HepG2 (cell line): ENCODE measurements around the gene RPS10. TPM values are rescaled to one million over a fixed set of nuclear protein-coding genes. Genes with fewer than 3 reads are reported as not detected.

ENCODE experiments used
- DNMT1 ChIP-seq: sonication (generic); formaldehyde crosslinking; IDR thresholded peaks from 2 replicates; pipeline ENCODE4 v1.5.1; 2020; ENCODE audit warnings: mild to moderate bottlenecking, missing genetic modification reagents
- HNRNPH1 ChIP-seq: fragments of 200-400 bp; formaldehyde crosslinking; optimal IDR thresholded peaks from 2 replicates; pipeline ENCODE3; 2017; ENCODE audit warnings: mild to moderate bottlenecking, low read depth, low read length
- KAT7 ChIP-seq: IDR thresholded peaks from 2 replicates; pipeline ENCODE4 v1.6.1; 2018; ENCODE audit warnings: borderline replicate concordance, missing compliant biosample characterization
- MXD4 ChIP-seq: IDR thresholded peaks from 2 replicates; pipeline ENCODE4 v1.6.1; 2016; ENCODE audit warnings: mild to moderate bottlenecking, missing biosample characterization, missing genetic modification reagents
- NBN ChIP-seq: fragments of 450-650 bp; conservative IDR thresholded peaks from 2 replicates; pipeline ENCODE4 v1.6.1; 2017
- NR2F6 ChIP-seq, 2 experiments: IDR thresholded peaks; 2 replicates each; pipeline ENCODE4 v1.6.1; 2016; ENCODE audit warnings: antibody characterized with exemption in 1 of 2, mild to moderate bottlenecking in 1 of 2
- PCBP1 ChIP-seq: fragments of 200-400 bp; formaldehyde crosslinking; IDR thresholded peaks from 2 replicates; pipeline ENCODE4 v1.6.1; 2017; ENCODE audit warnings: mild to moderate bottlenecking, low read depth, low read length, borderline replicate concordance
- POGK ChIP-seq: sonication (generic); formaldehyde crosslinking; conservative IDR thresholded peaks from 2 replicates; pipeline ENCODE4 v1.8.0; 2022; ENCODE audit warnings: mild to moderate bottlenecking, moderate library complexity, missing genetic modification reagents
- RFXANK ChIP-seq: IDR thresholded peaks from 2 replicates; pipeline ENCODE4 v1.6.1; 2016
- TBX2 ChIP-seq: sonication (generic); formaldehyde crosslinking; IDR thresholded peaks from 2 replicates; pipeline ENCODE4 v1.5.0; 2020; ENCODE audit warnings: missing genetic modification reagents, mild to moderate bottlenecking, borderline replicate concordance
- ZNF124 ChIP-seq: sonication (generic); formaldehyde crosslinking; IDR thresholded peaks from 2 replicates; pipeline ENCODE4 v1.4.0; 2020; ENCODE audit warnings: missing genetic modification reagents
- ZNF282 ChIP-seq: fragments of 450-650 bp; IDR thresholded peaks from 2 replicates; pipeline ENCODE4 v1.6.1; 2018; ENCODE audit not compliant: partially characterized antibody
- ZNF562 ChIP-seq: sonication (generic); formaldehyde crosslinking; IDR thresholded peaks from 2 replicates; pipeline ENCODE4 v1.8.0; 2022; ENCODE audit warnings: missing genetic modification reagents, borderline replicate concordance
- ZNF790 ChIP-seq: sonication (generic); formaldehyde crosslinking; IDR thresholded peaks from 2 replicates; pipeline ENCODE4 v1.8.0; 2022; ENCODE audit warnings: missing genetic modification reagents, mild to moderate bottlenecking, borderline replicate concordance
- ZSCAN30 ChIP-seq: sonication (generic); formaldehyde crosslinking; IDR thresholded peaks from 2 replicates; pipeline ENCODE4 v1.5.0; 2020; ENCODE audit warnings: mild to moderate bottlenecking, missing genetic modification reagents
- polyA plus RNA-seq, 8 experiments: library from polyadenylated mRNA; depleted of rRNA in 3 of 8; stranded (reverse) in 7 of 8; unstranded in 1 of 8; fragments of >200 nt; fragmentation: Illumina TruSeq in 4 of 8; extraction: Trizol in 4 of 8; gene quantifications; 2 replicates each; pipeline versions ENCODE4 v1.2.1 to v1.2.3, GENCODE V29; 2011 to 2016; ENCODE audit warnings: low read depth in 4 of 8, missing spikeins in 1 of 8, mixed read lengths in 1 of 8; ENCODE audit not compliant: insufficient read depth in 1 of 8
- total RNA-seq, 5 experiments: library from RNA; depleted of rRNA; stranded (reverse); fragments of >200 nt; fragmentation: Illumina TruSeq; extraction: Trizol; gene quantifications; 2 replicates each; pipeline ENCODE4 v1.2.3, GENCODE V29; 2016; ENCODE audit warnings: low read depth in 1 of 5
- TF ChIP-seq, protein P1 (sequence below): sonication (generic); formaldehyde crosslinking; IDR thresholded peaks from 2 replicates; pipeline ENCODE4 v1.4.0; 2020; ENCODE audit warnings: mild to moderate bottlenecking, missing genetic modification reagents
- TF ChIP-seq, protein P2 (sequence below): sonication (generic); formaldehyde crosslinking; IDR thresholded peaks from 2 replicates; pipeline ENCODE4 v1.4.0; 2020; ENCODE audit warnings: missing genetic modification reagents

The RPS10 gene
- total and polyA plus RNA-seq, 2 of the 13 experiments (the other 11 are each of a cell fraction or from before 2014, with no cell fraction given) = 2,909 to 4,648 TPM

DNA sequence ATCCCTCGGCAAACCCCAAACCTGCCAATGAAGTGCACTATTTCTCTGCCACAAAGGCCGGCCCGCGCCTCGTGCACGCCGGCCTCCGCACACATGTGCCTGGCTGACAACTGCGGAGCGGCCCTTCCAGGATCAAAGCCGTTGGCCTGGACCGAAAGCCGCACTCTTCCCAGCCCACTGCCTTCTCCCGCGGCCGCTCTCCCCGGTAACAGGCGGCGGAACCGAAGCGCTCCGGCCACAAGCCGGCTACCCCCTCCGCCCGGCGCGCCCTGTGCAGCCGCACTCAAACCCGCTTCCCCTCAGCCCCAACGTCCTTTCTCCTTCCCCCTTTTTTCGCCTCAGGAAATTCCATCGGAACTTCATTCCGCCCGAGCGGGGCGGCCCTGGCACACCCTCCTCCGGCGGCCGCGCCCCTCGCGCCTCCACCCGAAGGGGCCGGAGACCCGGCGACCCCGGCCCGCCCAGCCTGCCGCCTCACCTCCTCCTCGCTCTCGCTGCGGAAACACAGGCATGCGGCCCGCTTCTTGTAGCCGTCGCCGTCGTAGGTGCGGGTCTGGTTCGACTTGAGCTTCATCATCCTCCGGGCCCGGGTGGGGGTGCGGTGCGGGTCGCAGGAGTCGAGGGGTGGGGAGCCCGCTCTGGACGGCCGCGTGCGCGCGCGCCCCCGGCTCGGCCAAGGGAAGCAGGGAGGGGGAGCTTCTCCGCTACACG, 33.9 kb downstream of the RPS10 start (continued):
- TF ChIP-seq, protein P1, sequence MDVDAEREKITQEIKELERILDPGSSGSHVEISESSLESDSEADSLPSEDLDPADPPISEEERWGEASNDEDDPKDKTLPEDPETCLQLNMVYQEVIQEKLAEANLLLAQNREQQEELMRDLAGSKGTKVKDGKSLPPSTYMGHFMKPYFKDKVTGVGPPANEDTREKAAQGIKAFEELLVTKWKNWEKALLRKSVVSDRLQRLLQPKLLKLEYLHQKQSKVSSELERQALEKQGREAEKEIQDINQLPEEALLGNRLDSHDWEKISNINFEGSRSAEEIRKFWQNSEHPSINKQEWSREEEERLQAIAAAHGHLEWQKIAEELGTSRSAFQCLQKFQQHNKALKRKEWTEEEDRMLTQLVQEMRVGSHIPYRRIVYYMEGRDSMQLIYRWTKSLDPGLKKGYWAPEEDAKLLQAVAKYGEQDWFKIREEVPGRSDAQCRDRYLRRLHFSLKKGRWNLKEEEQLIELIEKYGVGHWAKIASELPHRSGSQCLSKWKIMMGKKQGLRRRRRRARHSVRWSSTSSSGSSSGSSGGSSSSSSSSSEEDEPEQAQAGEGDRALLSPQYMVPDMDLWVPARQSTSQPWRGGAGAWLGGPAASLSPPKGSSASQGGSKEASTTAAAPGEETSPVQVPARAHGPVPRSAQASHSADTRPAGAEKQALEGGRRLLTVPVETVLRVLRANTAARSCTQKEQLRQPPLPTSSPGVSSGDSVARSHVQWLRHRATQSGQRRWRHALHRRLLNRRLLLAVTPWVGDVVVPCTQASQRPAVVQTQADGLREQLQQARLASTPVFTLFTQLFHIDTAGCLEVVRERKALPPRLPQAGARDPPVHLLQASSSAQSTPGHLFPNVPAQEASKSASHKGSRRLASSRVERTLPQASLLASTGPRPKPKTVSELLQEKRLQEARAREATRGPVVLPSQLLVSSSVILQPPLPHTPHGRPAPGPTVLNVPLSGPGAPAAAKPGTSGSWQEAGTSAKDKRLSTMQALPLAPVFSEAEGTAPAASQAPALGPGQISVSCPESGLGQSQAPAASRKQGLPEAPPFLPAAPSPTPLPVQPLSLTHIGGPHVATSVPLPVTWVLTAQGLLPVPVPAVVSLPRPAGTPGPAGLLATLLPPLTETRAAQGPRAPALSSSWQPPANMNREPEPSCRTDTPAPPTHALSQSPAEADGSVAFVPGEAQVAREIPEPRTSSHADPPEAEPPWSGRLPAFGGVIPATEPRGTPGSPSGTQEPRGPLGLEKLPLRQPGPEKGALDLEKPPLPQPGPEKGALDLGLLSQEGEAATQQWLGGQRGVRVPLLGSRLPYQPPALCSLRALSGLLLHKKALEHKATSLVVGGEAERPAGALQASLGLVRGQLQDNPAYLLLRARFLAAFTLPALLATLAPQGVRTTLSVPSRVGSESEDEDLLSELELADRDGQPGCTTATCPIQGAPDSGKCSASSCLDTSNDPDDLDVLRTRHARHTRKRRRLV (CRISPR knock-in tag) = 0 out of 2 replicates have a peak, but pooled peaks have one; percentile 35
- TF ChIP-seq RFXANK (CRISPR knock-in tag) (no peak), NBN (no peak), PCBP1 (peak; percentile 90; the same call in 1 of the 2 replicates), ZNF790 (CRISPR knock-in tag) (peak; percentile 65; the same call in 1 of the 2 replicates), HNRNPH1 (no peak), ZNF562 (CRISPR knock-in tag) (no peak), MXD4 (peak; percentile 92; the same call in 1 of the 2 replicates), NR2F6 (IDR thresholded peaks at IDR 0.05) (no peak), NR2F6 (CRISPR knock-in tag; IDR thresholded peaks at IDR 0.05) (0 out of 2 replicates have a peak, but pooled peaks have one; percentile 29), ZNF282 (no peak), TBX2 (CRISPR knock-in tag) (peak; percentile 14; the same call in 1 of the 2 replicates), ZNF124 (CRISPR knock-in tag) (no peak; the same call in 1 of the 2 replicates), POGK (CRISPR knock-in tag) (no peak), DNMT1 (no peak), ZSCAN30 (CRISPR knock-in tag) (peak; percentile 48; the same call in 1 of the 2 replicates), KAT7 (no peak; the same call in 1 of the 2 replicates)
- TF ChIP-seq, protein P2, sequence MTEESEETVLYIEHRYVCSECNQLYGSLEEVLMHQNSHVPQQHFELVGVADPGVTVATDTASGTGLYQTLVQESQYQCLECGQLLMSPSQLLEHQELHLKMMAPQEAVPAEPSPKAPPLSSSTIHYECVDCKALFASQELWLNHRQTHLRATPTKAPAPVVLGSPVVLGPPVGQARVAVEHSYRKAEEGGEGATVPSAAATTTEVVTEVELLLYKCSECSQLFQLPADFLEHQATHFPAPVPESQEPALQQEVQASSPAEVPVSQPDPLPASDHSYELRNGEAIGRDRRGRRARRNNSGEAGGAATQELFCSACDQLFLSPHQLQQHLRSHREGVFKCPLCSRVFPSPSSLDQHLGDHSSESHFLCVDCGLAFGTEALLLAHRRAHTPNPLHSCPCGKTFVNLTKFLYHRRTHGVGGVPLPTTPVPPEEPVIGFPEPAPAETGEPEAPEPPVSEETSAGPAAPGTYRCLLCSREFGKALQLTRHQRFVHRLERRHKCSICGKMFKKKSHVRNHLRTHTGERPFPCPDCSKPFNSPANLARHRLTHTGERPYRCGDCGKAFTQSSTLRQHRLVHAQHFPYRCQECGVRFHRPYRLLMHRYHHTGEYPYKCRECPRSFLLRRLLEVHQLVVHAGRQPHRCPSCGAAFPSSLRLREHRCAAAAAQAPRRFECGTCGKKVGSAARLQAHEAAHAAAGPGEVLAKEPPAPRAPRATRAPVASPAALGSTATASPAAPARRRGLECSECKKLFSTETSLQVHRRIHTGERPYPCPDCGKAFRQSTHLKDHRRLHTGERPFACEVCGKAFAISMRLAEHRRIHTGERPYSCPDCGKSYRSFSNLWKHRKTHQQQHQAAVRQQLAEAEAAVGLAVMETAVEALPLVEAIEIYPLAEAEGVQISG (CRISPR knock-in tag) = peak; percentile 49; the same call in 1 of the 2 replicates
